Glutamatergic neuron (in vitro differentiated cells): Measurements from ENCODE around the gene BBLN. TPM values are rescaled to one million over a fixed set of nuclear protein-coding genes. Genes with fewer than 3 reads are reported as not detected.

Experiments
- DNase-seq: peaks from one replicate; pipeline ENCODE4 v3.0.0; 2022
- H3K27ac Mint-ChIP-seq: one replicate; pipeline ENCODE4 v1.8.0; 2020; ENCODE audit warnings: mild to moderate bottlenecking, mixed read lengths, inconsistent platforms; ENCODE audit not compliant: unreplicated experiment
- H3K27me3 Mint-ChIP-seq: one replicate; pipeline ENCODE4 v1.8.0; 2020; ENCODE audit warnings: mild to moderate bottlenecking, moderate library complexity, mixed read lengths, inconsistent platforms; ENCODE audit not compliant: unreplicated experiment
- H3K36me3 Mint-ChIP-seq: one replicate; pipeline ENCODE4 v1.8.0; 2020; ENCODE audit warnings: mild to moderate bottlenecking, mixed read lengths, inconsistent platforms; ENCODE audit not compliant: unreplicated experiment
- H3K4me1 Mint-ChIP-seq: one replicate; pipeline ENCODE4 v1.8.0; 2020; ENCODE audit warnings: mild to moderate bottlenecking, low read depth, mixed read lengths, inconsistent platforms; ENCODE audit not compliant: unreplicated experiment
- H3K4me3 Mint-ChIP-seq: one replicate; pipeline ENCODE4 v1.8.0; 2020; ENCODE audit warnings: mild to moderate bottlenecking, mixed read lengths, inconsistent platforms; ENCODE audit not compliant: unreplicated experiment
- H3K9me3 Mint-ChIP-seq: one replicate; pipeline ENCODE4 v1.8.0; 2020; ENCODE audit warnings: mild to moderate bottlenecking, moderate library complexity, mixed read lengths, inconsistent platforms; ENCODE audit not compliant: unreplicated experiment
- total RNA-seq: library from RNA; stranded (reverse); fragmentation: NEBNext Ultra II Directional; extraction: Animal tissue kit (Norgen Biotek cat#: 25700); gene quantifications from one replicate; pipeline ENCODE4 v1.2.1, GENCODE V29; 2021; ENCODE audit not compliant: unreplicated experiment
- TF ChIP-seq, protein P1 (sequence below): fragments of 200-600 bp; sonication (generic); IDR thresholded peaks from one replicate; pipeline ENCODE4 v1.5.0; 2021; ENCODE audit not compliant: partially characterized antibody, unreplicated experiment

BBLN gene
- total RNA-seq, 1 donor from 2014 or later: 147 TPM

DNA sequence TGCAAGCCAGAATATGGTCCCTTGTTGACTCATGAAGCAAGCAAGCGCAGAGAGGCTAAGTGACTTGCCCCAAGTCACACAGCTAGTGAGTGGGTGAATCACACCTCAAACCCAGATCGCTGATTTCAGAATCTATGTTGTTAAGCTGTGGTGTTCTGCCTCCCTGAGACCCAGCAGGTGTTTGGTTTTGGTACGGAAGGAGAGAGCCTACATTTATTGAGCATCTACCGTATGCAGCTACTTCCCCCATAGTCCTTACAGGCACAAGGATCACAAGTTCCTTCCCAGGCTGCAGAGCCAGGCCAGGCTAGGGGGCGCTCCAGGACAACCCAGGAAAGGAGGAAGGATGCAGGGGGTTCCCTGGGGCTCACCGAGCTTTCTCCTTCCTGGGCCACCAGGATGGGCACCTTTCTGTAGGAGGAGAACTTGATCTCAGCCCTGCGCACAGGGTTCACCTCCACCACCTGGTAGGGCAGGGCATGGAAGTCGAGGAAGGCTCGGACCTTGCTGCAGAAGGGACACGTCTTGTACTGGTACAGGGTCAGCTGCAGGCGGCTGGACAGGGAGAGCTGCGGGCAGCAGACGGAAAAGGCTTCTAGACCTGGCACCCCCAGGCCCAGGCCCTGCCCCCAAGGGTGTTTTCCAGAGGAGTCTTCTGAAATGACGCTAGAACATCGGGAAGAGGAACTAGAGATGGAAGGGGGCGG lies 35.0 kb upstream of the BBLN start:
- H3K36me3 Mint-ChIP-seq: no peaks in the 10 kb centered on the region
- TF ChIP-seq, protein P1, sequence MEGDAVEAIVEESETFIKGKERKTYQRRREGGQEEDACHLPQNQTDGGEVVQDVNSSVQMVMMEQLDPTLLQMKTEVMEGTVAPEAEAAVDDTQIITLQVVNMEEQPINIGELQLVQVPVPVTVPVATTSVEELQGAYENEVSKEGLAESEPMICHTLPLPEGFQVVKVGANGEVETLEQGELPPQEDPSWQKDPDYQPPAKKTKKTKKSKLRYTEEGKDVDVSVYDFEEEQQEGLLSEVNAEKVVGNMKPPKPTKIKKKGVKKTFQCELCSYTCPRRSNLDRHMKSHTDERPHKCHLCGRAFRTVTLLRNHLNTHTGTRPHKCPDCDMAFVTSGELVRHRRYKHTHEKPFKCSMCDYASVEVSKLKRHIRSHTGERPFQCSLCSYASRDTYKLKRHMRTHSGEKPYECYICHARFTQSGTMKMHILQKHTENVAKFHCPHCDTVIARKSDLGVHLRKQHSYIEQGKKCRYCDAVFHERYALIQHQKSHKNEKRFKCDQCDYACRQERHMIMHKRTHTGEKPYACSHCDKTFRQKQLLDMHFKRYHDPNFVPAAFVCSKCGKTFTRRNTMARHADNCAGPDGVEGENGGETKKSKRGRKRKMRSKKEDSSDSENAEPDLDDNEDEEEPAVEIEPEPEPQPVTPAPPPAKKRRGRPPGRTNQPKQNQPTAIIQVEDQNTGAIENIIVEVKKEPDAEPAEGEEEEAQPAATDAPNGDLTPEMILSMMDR: no peak
- H3K9me3 Mint-ChIP-seq: peaks cover 11% of the 10 kb centered on the region
- peaks cover 14% of the 10 kb centered on the region for H3K4me1 Mint-ChIP-seq
- H3K27me3 Mint-ChIP-seq: peaks cover 5% of the 10 kb centered on the region
- no peak overlapping the region for H3K27ac Mint-ChIP-seq
- H3K4me3 Mint-ChIP-seq: no peak overlapping the region
- DNase-seq: peak; percentile 88

DNA sequence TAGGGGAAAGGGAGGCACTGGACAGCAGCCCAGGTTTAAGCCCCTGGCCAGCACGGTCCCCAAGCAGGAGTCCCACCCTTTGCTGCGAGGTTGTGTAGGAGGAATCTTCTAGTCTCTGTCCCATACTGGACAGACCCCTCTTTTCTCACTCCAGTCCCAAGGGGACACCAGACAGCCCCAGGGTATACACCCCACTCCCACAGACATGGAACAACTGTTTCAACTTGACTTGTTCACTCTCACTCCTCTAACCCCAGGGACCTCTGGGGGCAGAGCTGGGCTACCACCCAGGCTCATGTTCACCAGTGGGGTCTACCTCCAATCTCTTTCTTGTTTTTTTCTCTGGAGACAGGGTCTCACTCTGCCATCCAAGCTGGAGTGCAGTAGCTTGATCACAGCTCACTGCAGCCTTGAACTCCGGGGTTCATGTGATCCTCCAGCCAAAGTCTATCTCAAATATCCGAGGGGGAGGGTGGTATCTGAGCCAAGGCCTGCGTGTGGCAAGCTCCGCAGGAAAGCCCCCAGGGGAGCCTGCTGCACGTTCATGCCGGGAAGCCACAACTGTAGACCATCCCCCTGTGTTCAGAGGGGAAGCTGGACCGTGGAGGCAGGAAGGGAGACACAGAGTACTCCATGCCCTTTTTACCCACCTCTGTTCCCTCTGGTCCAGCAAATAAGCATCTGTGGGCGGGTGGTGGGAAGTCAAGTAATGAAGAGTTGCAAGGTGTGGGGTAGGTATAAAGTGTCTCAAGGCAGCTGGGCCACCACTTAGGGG lies 34.3 kb upstream of the BBLN start:
- Mint-ChIP-seq H3K27me3 (peaks cover 5% of the 10 kb centered on the region), H3K36me3 (no peaks in the 10 kb centered on the region), H3K9me3 (peaks cover 11% of the 10 kb centered on the region), H3K4me1 (peaks cover 14% of the 10 kb centered on the region), H3K4me3 (peak overlapping the region; percentile 75), H3K27ac (peak overlapping the region; percentile 8)
- TF ChIP-seq, protein P1: no peak
- DNase-seq: peak; percentile 27

DNA sequence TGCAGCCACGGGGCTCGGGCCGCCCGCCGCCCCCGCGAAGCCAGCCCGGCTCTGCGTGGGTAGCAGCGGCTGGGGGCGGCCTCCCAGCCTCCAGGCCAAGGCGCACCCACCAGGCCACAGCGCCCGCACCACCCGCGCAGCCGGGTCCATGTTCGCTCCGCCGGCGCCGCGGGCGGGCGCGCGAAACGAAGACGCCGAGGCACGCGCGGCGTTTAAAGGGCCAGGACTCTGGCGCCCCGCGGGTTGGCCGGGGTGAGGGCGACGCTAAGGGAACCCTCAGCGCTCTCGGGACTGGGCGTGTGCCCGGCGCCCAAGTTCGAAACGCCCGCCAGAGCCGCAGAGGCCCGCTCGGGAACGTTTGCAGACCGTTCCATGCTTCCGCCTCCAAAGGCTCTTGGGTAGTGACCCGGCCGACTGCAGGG lies 32.5 kb upstream of the BBLN start, which contains the start of gene PTGES2:
TSS of gene PTGES2 (minus strand) at position 162 of the 422 bp plus-strand sequence. CDS start at position 150, 12 bp downstream.
- Mint-ChIP-seq H3K27ac (peak within 1 kb of the TSS; percentile 98), H3K4me3 (peak within 1 kb of the TSS; percentile 97), H3K27me3 (peaks cover 8% of the 10 kb centered on the region), H3K36me3 (no peaks in the 10 kb centered on the region), H3K9me3 (peaks cover 13% of the 10 kb centered on the region), H3K4me1 (peaks cover 23% of the 10 kb centered on the region)
- peak; percentile 87 for DNase-seq
- TF ChIP-seq, protein P1: no peak

DNA sequence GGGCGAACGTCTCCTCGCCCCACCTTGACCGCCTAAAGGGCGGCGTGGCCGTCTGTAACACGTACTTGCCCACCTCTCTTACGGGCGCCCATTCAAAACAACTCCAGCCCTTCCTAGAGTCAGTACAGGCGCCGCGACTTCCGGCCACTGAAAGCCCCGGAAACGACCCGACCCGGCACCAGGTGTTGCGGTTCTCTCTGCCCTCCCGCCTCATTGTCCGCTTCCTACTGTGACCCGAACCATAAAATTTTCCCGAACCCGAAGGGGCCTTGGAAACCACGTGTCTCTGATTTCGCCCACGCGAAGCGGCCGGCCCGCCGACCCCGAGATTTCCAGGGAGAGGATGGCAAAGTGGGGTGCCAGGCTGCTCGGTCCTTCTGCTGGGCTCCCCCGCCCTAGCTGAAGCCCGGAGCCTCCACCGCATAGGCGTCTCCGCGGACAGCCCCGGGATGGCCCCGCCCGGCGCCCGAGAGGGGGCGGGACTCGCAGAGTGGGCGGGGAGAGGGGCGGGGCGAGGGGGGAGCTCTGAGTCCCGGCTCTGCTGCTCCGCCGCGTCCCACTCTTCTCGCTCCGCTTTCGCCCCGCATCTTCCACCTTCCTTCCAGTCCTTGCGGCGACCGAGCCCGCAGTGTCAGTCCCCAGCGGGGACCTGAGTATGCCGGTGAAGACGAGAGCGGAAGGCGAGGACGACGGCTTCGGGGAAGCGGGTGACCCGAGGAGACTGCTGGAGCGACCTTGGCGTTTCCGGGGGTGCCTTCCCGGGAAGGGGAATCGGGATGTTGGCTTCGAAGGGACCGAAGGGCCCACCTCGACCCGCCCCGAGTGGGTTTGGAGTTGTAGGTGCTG lies 31.9 kb upstream of the BBLN start:
- TF ChIP-seq, protein P1: no peak
- H3K27ac Mint-ChIP-seq: peak overlapping the region; percentile 98
- H3K4me1 Mint-ChIP-seq: peaks cover 29% of the 10 kb centered on the region
- DNase-seq: peak; percentile 88
- peaks cover 17% of the 10 kb centered on the region for H3K9me3 Mint-ChIP-seq
- H3K27me3 Mint-ChIP-seq: peaks cover 9% of the 10 kb centered on the region
- H3K36me3 Mint-ChIP-seq: no peaks in the 10 kb centered on the region
- H3K4me3 Mint-ChIP-seq: peak overlapping the region; percentile 97
